ENCODE measurements around the gene OGFR. TPM values are rescaled to one million over a fixed set of nuclear protein-coding genes. Genes with fewer than 3 reads are reported as not detected.

OGFR gene
- polyA plus RNA-seq, 3 donors: 47.8 to 114 (median 79.3) TPM

DNA sequence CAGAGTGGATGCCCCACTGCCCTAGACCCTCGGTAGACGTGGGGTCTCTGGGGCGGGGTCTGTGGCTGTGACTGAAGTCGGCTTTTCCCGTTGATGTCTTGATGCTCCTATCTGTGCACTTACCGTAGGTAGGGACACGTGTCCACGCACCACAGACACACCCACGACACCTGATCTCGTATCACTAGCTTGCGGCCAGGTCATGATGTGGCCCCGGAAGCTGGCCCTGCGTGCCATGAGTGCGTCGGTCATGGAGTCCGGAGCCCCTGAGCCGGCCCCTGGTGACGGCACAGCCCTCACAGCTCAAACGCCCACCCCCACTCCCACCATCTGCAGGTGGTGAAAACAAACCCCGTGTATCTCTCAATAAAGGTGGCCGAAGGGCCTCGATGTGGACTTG lies 42.3 kb upstream of the OGFR start:
- Histone ChIP-seq H3K4me3 (replicated peaks in 1 of 3; ENCODE audit: low read depth in 2 of 3, low read length in 3 of 3) (no peak overlapping the region), H3K27me3 (ENCODE audit: control insufficient read depth in 2 of 2, insufficient read depth in 2 of 2, low read length in 2 of 2) (no peaks in the 10 kb centered on the region), H3K4me2 (replicated peaks; ENCODE audit: extremely low read depth, low read length, poor library complexity, severe bottlenecking) (no peak overlapping the region), H3K79me2 (ENCODE audit: insufficient read depth, low read length) (no peaks in the 10 kb centered on the region), H3K4me1 (ENCODE audit: control insufficient read depth in 1 of 2, insufficient read depth in 2 of 2, low read length in 2 of 2) (peaks cover 5 to 12% of the 10 kb centered on the region in 2 donors), H3K36me3 (replicated peaks in 1 of 2; ENCODE audit: control insufficient read depth in 1 of 2, insufficient read depth in 2 of 2, low read length in 2 of 2) (no peaks in the 10 kb centered on the region), H4K20me1 (ENCODE audit: insufficient read depth, low read length) (no peaks in the 10 kb centered on the region), H2AFZ (ENCODE audit: insufficient read depth, low read depth, low read length, poor library complexity, severe bottlenecking) (no peak overlapping the region), H3K27ac (ENCODE audit: low read depth in 1 of 2, low read length in 2 of 2) (no peak overlapping the region), H3K9ac (ENCODE audit: insufficient read depth, low read length, poor library complexity, severe bottlenecking) (no peak overlapping the region), H3K9me3 (replicated peaks in 1 of 2; ENCODE audit: control insufficient read depth in 1 of 2, insufficient read depth in 1 of 2, low read length in 2 of 2) (no peaks in the 10 kb centered on the region)
- no peak for DNase-seq
- WGBS (ENCODE audit: insufficient coverage): 88% methylated on average over 20 of the region's 22 CpGs
- intact Hi-C loops (cut with micrococcal nuclease): no loop called here
- H3K27ac Mint-ChIP-seq: peak overlapping the region in 1 of 7 donors; percentile 7
- H3K27me3 Mint-ChIP-seq (ENCODE audit: low read depth in 3 of 3): peaks cover 4 to 21% (median 5%) of the 10 kb centered on the region in 3 donors
- peaks cover 10% of the 10 kb centered on the region for H3K4me1 Mint-ChIP-seq
- peaks cover under 1 to 15% of the 10 kb centered on the region in 2 donors for H3K36me3 Mint-ChIP-seq
- TF ChIP-seq, protein P1, sequence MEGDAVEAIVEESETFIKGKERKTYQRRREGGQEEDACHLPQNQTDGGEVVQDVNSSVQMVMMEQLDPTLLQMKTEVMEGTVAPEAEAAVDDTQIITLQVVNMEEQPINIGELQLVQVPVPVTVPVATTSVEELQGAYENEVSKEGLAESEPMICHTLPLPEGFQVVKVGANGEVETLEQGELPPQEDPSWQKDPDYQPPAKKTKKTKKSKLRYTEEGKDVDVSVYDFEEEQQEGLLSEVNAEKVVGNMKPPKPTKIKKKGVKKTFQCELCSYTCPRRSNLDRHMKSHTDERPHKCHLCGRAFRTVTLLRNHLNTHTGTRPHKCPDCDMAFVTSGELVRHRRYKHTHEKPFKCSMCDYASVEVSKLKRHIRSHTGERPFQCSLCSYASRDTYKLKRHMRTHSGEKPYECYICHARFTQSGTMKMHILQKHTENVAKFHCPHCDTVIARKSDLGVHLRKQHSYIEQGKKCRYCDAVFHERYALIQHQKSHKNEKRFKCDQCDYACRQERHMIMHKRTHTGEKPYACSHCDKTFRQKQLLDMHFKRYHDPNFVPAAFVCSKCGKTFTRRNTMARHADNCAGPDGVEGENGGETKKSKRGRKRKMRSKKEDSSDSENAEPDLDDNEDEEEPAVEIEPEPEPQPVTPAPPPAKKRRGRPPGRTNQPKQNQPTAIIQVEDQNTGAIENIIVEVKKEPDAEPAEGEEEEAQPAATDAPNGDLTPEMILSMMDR (IDR thresholded peaks at IDR 0.05): no peak
- H3K4me3 Mint-ChIP-seq: no peak overlapping the region
- H3K9me3 Mint-ChIP-seq: peaks cover 0 to 4% (median 0%) of the 10 kb centered on the region in 7 donors

DNA sequence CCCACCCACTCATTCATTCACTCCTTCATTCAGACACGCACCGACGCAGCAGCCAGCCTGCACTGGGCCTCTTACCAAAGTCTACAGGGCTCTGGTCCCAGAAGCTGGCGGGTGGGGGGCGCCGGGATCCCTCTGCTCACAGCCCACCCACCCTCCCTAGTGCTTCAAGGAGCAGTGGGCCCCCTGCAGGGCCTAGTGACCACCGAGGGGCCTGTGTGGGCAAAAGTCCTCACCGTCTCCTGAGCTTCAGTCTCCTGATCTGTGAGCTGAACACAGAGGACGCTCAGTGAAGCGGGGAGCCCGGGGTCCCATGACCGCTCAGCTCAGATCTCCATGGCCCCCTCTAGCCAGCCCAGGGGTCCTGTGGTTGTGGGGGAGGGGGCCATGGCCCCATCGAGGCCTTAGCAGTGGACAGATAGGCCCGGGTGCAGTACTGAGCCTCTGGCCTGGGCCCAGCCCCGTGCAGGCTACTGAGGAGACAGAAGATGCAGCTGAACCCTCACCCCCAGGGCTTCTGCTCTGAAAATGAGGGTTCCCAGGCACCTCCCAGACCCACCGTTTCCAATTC lies 41.8 kb upstream of the OGFR start:
- TF ChIP-seq, protein P1 (IDR thresholded peaks at IDR 0.05): no peak
- intact Hi-C loops (cut with micrococcal nuclease): no loop called here
- Histone ChIP-seq H3K27me3 (ENCODE audit: control insufficient read depth in 2 of 2, insufficient read depth in 2 of 2, low read length in 2 of 2) (no peaks in the 10 kb centered on the region), H3K9me3 (replicated peaks in 1 of 2; ENCODE audit: control insufficient read depth in 1 of 2, insufficient read depth in 1 of 2, low read length in 2 of 2) (no peaks in the 10 kb centered on the region), H3K4me3 (replicated peaks in 1 of 3; ENCODE audit: low read depth in 2 of 3, low read length in 3 of 3) (no peak overlapping the region), H3K4me1 (ENCODE audit: control insufficient read depth in 1 of 2, insufficient read depth in 2 of 2, low read length in 2 of 2) (peaks cover 5 to 12% of the 10 kb centered on the region in 2 donors), H3K27ac (ENCODE audit: low read depth in 1 of 2, low read length in 2 of 2) (no peak overlapping the region), H3K9ac (ENCODE audit: insufficient read depth, low read length, poor library complexity, severe bottlenecking) (no peak overlapping the region), H3K4me2 (replicated peaks; ENCODE audit: extremely low read depth, low read length, poor library complexity, severe bottlenecking) (no peak overlapping the region), H2AFZ (ENCODE audit: insufficient read depth, low read depth, low read length, poor library complexity, severe bottlenecking) (no peak overlapping the region), H3K79me2 (ENCODE audit: insufficient read depth, low read length) (no peaks in the 10 kb centered on the region), H4K20me1 (ENCODE audit: insufficient read depth, low read length) (no peaks in the 10 kb centered on the region), H3K36me3 (replicated peaks in 1 of 2; ENCODE audit: control insufficient read depth in 1 of 2, insufficient read depth in 2 of 2, low read length in 2 of 2) (no peaks in the 10 kb centered on the region)
- H3K9me3 Mint-ChIP-seq: peaks cover 0 to 4% (median 0%) of the 10 kb centered on the region in 7 donors
- 87% methylated on average over 8 of the region's 16 CpGs for WGBS (ENCODE audit: insufficient coverage)
- no peak overlapping the region for H3K27ac Mint-ChIP-seq
- peaks cover 10% of the 10 kb centered on the region for H3K4me1 Mint-ChIP-seq
- DNase-seq: no peak
- no peak overlapping the region for H3K4me3 Mint-ChIP-seq
- H3K36me3 Mint-ChIP-seq: peaks cover 0 to 15% of the 10 kb centered on the region in 2 donors
- H3K27me3 Mint-ChIP-seq (ENCODE audit: low read depth in 3 of 3): peaks cover 2 to 21% (median 5%) of the 10 kb centered on the region in 3 donors
